Measurements from ENCODE around the gene KRT16.

DNA sequence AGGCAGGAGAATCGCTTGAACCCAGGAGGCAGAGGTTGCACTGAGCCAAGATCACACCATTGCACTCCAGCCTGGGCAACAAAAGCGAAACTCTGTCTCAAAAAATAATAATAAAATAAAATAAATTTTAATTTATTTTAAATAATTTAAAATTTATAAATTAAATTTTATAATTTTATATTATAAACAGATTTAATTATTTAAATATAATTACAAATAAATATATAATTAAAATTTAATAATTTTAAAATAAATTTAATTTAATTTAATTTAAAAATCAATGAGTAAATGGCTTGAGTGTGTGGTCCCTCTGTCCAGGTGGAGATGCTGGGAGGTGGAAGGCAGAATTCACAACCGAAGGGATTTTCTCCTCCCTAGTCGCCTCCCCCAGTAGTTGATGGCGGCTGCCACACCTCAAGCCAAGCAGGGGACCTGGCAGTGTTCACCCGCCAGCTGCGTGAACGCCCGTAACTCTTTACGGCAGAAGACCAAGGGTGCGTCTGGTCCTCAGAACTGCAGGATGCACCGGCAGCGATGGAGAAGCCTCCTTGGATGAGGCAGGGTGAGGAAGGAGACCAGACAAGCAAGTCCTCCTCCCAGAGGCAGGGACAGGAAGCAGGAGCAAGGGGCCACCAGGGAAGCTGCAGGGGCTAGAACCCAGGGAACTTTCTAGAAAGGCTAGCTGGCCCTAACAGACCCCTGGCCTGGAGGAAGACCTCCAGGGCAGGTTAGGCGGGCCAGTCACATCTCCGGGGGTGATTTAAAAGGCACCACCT, 34.7 kb upstream of the KRT16 start:
- TF ChIP-seq, protein P1, sequence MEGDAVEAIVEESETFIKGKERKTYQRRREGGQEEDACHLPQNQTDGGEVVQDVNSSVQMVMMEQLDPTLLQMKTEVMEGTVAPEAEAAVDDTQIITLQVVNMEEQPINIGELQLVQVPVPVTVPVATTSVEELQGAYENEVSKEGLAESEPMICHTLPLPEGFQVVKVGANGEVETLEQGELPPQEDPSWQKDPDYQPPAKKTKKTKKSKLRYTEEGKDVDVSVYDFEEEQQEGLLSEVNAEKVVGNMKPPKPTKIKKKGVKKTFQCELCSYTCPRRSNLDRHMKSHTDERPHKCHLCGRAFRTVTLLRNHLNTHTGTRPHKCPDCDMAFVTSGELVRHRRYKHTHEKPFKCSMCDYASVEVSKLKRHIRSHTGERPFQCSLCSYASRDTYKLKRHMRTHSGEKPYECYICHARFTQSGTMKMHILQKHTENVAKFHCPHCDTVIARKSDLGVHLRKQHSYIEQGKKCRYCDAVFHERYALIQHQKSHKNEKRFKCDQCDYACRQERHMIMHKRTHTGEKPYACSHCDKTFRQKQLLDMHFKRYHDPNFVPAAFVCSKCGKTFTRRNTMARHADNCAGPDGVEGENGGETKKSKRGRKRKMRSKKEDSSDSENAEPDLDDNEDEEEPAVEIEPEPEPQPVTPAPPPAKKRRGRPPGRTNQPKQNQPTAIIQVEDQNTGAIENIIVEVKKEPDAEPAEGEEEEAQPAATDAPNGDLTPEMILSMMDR (IDR thresholded peaks at IDR 0.05): no peak
- TF ChIP-seq POLR2AphosphoS5 (IDR thresholded peaks at IDR 0.05): no peak

Data from stomach (tissue), 4 donors.